GM18517 (cell line): ENCODE data around the gene ZNF879.

Experiments
- ATAC-seq: cut with Tn5 transposase; IDR thresholded peaks from one replicate; pipeline ENCODE4 v1.9.1; 2021; ENCODE audit warnings: mild to moderate bottlenecking, moderate library complexity; ENCODE audit not compliant: unreplicated experiment

ZNF879 gene

DNA sequence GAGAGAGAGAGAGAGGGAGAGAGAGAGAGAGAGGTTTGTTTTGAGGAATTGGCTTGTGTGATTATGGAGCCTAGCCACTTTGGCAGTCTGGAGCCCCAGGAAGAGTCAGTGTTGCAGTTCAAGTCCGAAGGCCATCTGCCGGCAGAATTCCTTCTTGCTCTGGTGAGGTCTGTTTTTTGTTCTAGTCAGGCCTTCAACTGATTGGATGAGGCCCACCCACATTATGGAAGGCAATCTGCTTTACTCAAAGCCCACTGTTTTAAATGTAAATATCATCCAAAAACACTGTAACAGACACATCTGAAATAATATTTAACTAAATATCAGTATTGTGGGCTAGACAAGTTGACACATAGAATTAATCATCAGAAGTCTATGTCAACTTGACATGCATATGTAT, 17.0 kb upstream of the ZNF879 start:
- no peak for ATAC-seq

DNA sequence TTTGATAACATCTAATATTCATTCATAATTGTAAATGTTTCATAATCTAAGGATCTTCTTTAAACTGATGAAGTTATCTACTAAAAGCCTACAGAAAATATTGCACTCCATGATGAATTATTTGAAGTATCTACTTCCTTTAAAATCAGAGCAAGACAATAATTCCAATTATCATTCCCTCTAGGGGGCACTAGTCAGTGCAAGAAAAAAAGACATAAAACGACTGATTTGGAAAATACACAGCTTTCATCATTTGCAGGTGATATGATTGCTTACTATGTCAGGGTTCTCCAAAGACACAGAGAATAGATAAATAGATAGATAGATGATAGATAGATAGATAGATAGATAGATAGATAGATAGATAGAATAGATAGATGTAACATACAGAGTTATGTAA, 14.9 kb upstream of the ZNF879 start:
- no peak for ATAC-seq

GRCh38 chr5:179033004-179033580, 9.5 kb downstream of the ZNF879 start:
- ATAC-seq: no peak

- ATAC-seq: no peak
Observed at GRCh38 chr5:179044765-179045164, 21.2 kb downstream of the ZNF879 start.

GRCh38 chr5:179051784-179052183, 28.2 kb downstream of the ZNF879 start:
- ATAC-seq: no peak

- ATAC-seq: no peak
Observed at GRCh38 chr5:179054036-179054785, 30.6 kb downstream of the ZNF879 start.

DNA sequence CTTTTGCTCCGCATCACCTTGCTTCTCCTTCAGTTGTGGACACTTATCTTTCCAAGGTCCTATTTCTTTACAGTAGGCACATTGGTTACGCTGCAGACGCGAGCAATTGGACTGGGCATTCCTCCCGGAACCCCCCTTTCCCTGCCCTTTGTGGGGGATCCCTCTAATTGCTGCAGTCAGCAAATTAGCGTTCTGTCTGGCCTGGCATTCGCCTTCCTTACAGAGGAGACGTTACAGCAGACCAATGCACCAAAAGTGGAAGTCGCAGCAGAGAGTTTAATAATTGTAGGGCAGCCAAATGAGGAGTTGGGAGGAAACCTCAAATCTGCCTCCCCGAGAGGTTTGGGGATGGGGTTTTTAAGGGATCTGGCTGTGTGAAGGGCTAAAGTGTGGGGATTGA, 31.3 kb downstream of the ZNF879 start:
- ATAC-seq: no peak

DNA sequence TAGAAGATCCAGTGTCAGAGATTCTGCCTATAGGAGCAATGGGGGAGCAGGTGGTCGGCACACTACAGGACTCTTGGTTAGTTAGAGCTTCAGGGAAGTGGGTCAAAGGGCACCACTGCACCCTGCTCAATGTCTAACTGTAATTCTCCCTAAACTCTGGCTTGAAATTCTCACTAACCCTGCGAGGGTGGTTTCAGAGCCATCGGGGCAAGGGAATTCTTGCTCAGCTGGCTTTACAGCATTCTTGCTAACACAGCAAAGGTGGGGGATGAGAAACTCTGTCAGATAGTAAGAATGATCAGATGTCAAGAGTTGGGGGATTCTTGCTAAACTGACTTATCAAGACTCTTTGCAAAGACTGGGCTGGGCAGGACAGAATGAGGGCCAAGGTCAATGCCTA, 31.8 kb downstream of the ZNF879 start:
- no peak for ATAC-seq

GRCh38 chr5:179055841-179056240, 32.2 kb downstream of the ZNF879 start:
- ATAC-seq: no peak

- ATAC-seq: no peak
Observed at GRCh38 chr5:179060116-179061008, 36.8 kb downstream of the ZNF879 start, which contains the start of gene ZNF354C. TSS of gene ZNF354C (plus strand) at chr5:179060373. CDS start at chr5:179062069, 1,696 bp downstream.

DNA sequence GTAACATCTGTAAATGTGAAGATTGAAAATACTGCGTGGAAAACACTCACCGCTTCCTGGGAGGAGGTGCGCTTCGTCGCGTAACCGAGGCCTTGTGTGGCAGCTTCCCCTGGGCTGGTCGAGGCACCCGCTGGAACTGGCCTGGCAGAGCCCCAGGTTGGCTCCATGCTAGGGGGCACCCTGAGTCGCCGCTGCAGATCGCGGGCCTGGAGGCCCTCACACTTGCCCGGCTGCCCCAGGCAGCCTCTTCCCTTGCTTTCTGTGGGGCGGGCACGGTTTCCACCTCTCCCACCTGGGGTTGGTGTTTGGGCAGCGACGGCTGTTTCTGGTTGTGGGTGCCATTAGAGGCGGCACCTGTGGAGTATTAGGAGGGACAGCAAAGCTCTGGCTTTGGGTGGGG, 37.4 kb downstream of the ZNF879 start:
- ATAC-seq: no peak

DNA sequence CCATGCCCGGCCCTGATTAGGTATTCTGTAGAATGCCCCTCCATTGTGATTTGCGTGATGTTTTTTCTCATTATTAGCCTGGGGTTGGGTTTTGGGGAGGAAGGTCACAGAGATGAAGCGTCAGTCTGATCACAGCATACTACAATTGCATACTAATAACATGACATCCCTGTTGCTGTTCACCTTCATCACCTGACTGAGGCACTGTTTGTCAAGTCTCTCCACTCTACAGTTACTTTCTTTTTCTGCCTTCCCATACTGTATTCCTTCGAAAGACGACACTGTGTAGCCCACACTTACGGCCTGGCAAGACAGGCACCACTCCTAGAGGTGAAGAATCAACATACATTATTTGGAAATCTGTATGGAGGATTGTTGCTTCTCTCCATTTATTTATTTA, 42.1 kb downstream of the ZNF879 start:
- ATAC-seq: no peak

DNA sequence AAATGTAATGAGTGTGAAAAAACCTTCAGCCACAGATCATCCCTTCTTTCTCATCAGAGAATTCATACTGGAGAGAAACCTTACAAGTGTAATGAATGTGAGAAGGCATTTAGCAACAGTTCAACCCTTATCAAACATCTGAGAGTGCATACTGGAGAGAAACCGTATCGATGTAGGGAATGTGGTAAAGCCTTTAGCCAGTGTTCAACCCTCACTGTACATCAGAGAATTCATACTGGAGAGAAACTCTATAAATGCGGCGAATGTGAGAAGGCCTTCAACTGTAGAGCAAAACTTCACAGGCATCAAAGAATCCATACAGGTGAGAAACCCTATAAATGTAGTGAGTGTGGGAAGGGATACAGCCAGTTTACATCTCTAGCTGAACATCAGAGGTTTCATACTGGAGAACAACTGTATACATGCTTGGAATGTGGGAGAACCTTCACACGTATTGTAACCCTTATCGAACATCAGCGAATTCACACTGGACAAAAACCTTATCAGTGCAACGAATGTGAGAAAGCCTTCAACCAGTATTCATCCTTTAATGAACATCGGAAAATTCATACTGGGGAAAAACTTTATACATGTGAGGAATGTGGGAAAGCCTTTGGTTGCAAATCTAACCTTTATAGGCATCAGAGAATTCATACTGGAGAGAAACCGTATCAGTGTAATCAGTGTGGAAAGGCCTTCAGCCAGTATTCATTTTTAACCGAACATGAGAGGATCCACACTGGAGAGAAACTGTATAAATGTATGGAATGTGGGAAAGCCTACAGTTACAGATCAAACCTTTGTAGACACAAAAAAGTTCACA, 55.8 kb downstream of the ZNF879 start:
- no peak for ATAC-seq

DNA sequence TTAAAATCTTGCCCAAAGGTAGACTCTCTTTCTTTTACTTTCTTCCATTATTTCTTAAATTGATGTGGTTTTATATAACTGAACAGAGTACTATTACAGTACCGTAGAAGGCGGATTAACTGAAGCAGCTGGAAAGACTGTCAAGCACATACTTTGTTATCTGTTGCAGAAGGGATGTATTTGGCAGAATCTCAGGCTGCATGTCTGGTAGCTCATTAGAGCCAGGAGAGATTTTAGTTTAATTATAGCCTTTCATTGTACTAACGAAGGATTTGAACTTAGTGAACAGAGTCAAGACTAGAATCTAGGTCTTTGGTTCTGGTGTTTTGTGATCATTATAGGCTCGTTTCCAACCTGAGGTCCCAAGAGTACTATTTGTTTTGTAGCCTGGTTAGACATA, 57.1 kb downstream of the ZNF879 start:
- ATAC-seq: no peak
